ENCODE data around the gene MARCO. TPM values are rescaled to one million over a fixed set of nuclear protein-coding genes. Genes with fewer than 3 reads are reported as not detected.

The MARCO gene
- polyA plus RNA-seq, 1 donor (not counting 4 experiments of a cell fraction or from before 2014, with no cell fraction given) = 0.13 TPM

GRCh38 chr2:118978064-118978463 lies 36.1 kb downstream of the MARCO start:
- Histone ChIP-seq H3K4me3 (ENCODE audit: control insufficient read depth in 2 of 3, extremely low read depth in 1 of 3, insufficient read depth in 2 of 3, low read depth in 1 of 3, low read length in 3 of 3) (no peak overlapping the region), H3K9ac (ENCODE audit: control insufficient read depth, extremely low read depth, insufficient read depth, low read length) (no peak overlapping the region), H3K4me1 (ENCODE audit: control insufficient read depth, extremely low read depth, insufficient read depth, low read length) (peaks cover 16% of the 10 kb centered on the region), H3K79me2 (ENCODE audit: control insufficient read depth, insufficient read depth, low read length) (no peaks in the 10 kb centered on the region), H3K9me1 (ENCODE audit: control insufficient read depth, extremely low read depth, insufficient read depth, low read length) (no peaks in the 10 kb centered on the region), H3K27ac (ENCODE audit: control insufficient read depth, insufficient read depth, low read length) (no peak overlapping the region), H3K9me3 (ENCODE audit: control insufficient read depth, low read depth, low read length) (peaks cover 7% of the 10 kb centered on the region), H3K27me3 (ENCODE audit: control insufficient read depth, extremely low read depth, insufficient read depth, low read length) (peaks cover 29% of the 10 kb centered on the region), H3K36me3 (ENCODE audit: control insufficient read depth in 2 of 2, extremely low read depth in 1 of 2, insufficient read depth in 2 of 2, low read length in 2 of 2) (no peaks in the 10 kb centered on the region), H2AFZ (ENCODE audit: control insufficient read depth, low read length) (no peak overlapping the region), H3K4me2 (ENCODE audit: control insufficient read depth, extremely low read depth, insufficient read depth, low read depth, low read length) (no peak overlapping the region), H4K20me1 (ENCODE audit: control insufficient read depth, extremely low read depth, insufficient read depth, low read length) (no peaks in the 10 kb centered on the region)
- no peak for DNase-seq (ENCODE audit: low read depth, low spot score)
- FAIRE-seq = no peak
- dilution Hi-C loops (cut with MboI; ENCODE audit: extremely low pct_ligation_motif_present, low sequenced_read_pairs) = no loop called here
- TF ChIP-seq EZH2 (IDR thresholded peaks at IDR 0.05; ENCODE audit: low read length) = no peak

GRCh38 chr2:118979152-118979861 lies 37.3 kb downstream of the MARCO start:
- no peak overlapping the region for H3K4me3 ChIP-seq (ENCODE audit: control insufficient read depth in 2 of 3, extremely low read depth in 1 of 3, insufficient read depth in 2 of 3, low read depth in 1 of 3, low read length in 3 of 3)
- FAIRE-seq = no peak
- peaks cover 29% of the 10 kb centered on the region for H3K27me3 ChIP-seq (ENCODE audit: control insufficient read depth, extremely low read depth, insufficient read depth, low read length)
- no peak overlapping the region for H2AFZ ChIP-seq (ENCODE audit: control insufficient read depth, low read length)
- peaks cover 3% of the 10 kb centered on the region for H3K4me1 ChIP-seq (ENCODE audit: control insufficient read depth, extremely low read depth, insufficient read depth, low read length)
- no peak overlapping the region for H3K9ac ChIP-seq (ENCODE audit: control insufficient read depth, extremely low read depth, insufficient read depth, low read length)
- TF ChIP-seq EZH2 (IDR thresholded peaks at IDR 0.05; ENCODE audit: low read length) (no peak), CTCF (optimal IDR thresholded peaks at IDR 0.05 in 1 of 3, IDR thresholded peaks at IDR 0.05 in 1 of 3, conservative IDR thresholded peaks at IDR 0.05 in 1 of 3; ENCODE audit: extremely low read depth in 1 of 3, insufficient read depth in 2 of 3, low read length in 3 of 3) (no peak)
- no peak overlapping the region for H3K4me2 ChIP-seq (ENCODE audit: control insufficient read depth, extremely low read depth, insufficient read depth, low read depth, low read length)
- no peaks in the 10 kb centered on the region for H3K9me1 ChIP-seq (ENCODE audit: control insufficient read depth, extremely low read depth, insufficient read depth, low read length)
- no peaks in the 10 kb centered on the region for H3K36me3 ChIP-seq (ENCODE audit: control insufficient read depth in 2 of 2, extremely low read depth in 1 of 2, insufficient read depth in 2 of 2, low read length in 2 of 2)
- dilution Hi-C loops (cut with MboI; ENCODE audit: extremely low pct_ligation_motif_present, low sequenced_read_pairs) = no loop called here
- H3K9me3 ChIP-seq (ENCODE audit: control insufficient read depth, low read depth, low read length) = peaks cover 7% of the 10 kb centered on the region
- H3K79me2 ChIP-seq (ENCODE audit: control insufficient read depth, insufficient read depth, low read length) = no peaks in the 10 kb centered on the region
- no peaks in the 10 kb centered on the region for H4K20me1 ChIP-seq (ENCODE audit: control insufficient read depth, extremely low read depth, insufficient read depth, low read length)
- DNase-seq (ENCODE audit: low read depth, low spot score) = no peak
- no peak overlapping the region for H3K27ac ChIP-seq (ENCODE audit: control insufficient read depth, insufficient read depth, low read length)

- no peaks in the 10 kb centered on the region for H3K36me3 ChIP-seq (ENCODE audit: control insufficient read depth in 2 of 2, extremely low read depth in 1 of 2, insufficient read depth in 2 of 2, low read length in 2 of 2)
- no peaks in the 10 kb centered on the region for H3K79me2 ChIP-seq (ENCODE audit: control insufficient read depth, insufficient read depth, low read length)
- H3K9me3 ChIP-seq (ENCODE audit: control insufficient read depth, low read depth, low read length) = peaks cover 7% of the 10 kb centered on the region
- no peak overlapping the region for H3K4me3 ChIP-seq (ENCODE audit: control insufficient read depth in 2 of 3, extremely low read depth in 1 of 3, insufficient read depth in 2 of 3, low read depth in 1 of 3, low read length in 3 of 3)
- FAIRE-seq (no peak), DNase-seq (ENCODE audit: low read depth, low spot score) (no peak)
- H3K9me1 ChIP-seq (ENCODE audit: control insufficient read depth, extremely low read depth, insufficient read depth, low read length) = no peaks in the 10 kb centered on the region
- dilution Hi-C loops (cut with MboI; ENCODE audit: extremely low pct_ligation_motif_present, low sequenced_read_pairs) = no loop called here
- H2AFZ ChIP-seq (ENCODE audit: control insufficient read depth, low read length) = no peak overlapping the region
- no peaks in the 10 kb centered on the region for H3K4me1 ChIP-seq (ENCODE audit: control insufficient read depth, extremely low read depth, insufficient read depth, low read length)
- no peak overlapping the region for H3K27ac ChIP-seq (ENCODE audit: control insufficient read depth, insufficient read depth, low read length)
- no peaks in the 10 kb centered on the region for H4K20me1 ChIP-seq (ENCODE audit: control insufficient read depth, extremely low read depth, insufficient read depth, low read length)
- no peak overlapping the region for H3K4me2 ChIP-seq (ENCODE audit: control insufficient read depth, extremely low read depth, insufficient read depth, low read depth, low read length)
- TF ChIP-seq CTCF (optimal IDR thresholded peaks at IDR 0.05 in 1 of 3, IDR thresholded peaks at IDR 0.05 in 1 of 3, conservative IDR thresholded peaks at IDR 0.05 in 1 of 3; ENCODE audit: extremely low read depth in 1 of 3, insufficient read depth in 2 of 3, low read length in 3 of 3) (no peak), EZH2 (IDR thresholded peaks at IDR 0.05; ENCODE audit: low read length) (no peak)
- no peak overlapping the region for H3K9ac ChIP-seq (ENCODE audit: control insufficient read depth, extremely low read depth, insufficient read depth, low read length)
- peaks cover 29% of the 10 kb centered on the region for H3K27me3 ChIP-seq (ENCODE audit: control insufficient read depth, extremely low read depth, insufficient read depth, low read length)
Observed at GRCh38 chr2:118980022-118980421, 38.0 kb downstream of the MARCO start.

Data from keratinocyte (primary cell).